HG02588 (cell line): ENCODE measurements around the gene SAPCD2.
"Not testable (repeated sequence)": the region's sequence is repeated elsewhere in the genome, so short reads cannot be mapped to it uniquely, and the experiment has no call there.

Experiments used
- ATAC-seq: cut with Tn5 transposase; IDR thresholded peaks from one replicate; pipeline ENCODE4 v1.9.1; 2021; ENCODE audit warnings: mild to moderate bottlenecking, moderate library complexity; ENCODE audit not compliant: unreplicated experiment

The SAPCD2 gene

GRCh38 chr9:137066096-137066861 lies 4.1 kb downstream of the SAPCD2 start:
- ATAC-seq: no peak

DNA sequence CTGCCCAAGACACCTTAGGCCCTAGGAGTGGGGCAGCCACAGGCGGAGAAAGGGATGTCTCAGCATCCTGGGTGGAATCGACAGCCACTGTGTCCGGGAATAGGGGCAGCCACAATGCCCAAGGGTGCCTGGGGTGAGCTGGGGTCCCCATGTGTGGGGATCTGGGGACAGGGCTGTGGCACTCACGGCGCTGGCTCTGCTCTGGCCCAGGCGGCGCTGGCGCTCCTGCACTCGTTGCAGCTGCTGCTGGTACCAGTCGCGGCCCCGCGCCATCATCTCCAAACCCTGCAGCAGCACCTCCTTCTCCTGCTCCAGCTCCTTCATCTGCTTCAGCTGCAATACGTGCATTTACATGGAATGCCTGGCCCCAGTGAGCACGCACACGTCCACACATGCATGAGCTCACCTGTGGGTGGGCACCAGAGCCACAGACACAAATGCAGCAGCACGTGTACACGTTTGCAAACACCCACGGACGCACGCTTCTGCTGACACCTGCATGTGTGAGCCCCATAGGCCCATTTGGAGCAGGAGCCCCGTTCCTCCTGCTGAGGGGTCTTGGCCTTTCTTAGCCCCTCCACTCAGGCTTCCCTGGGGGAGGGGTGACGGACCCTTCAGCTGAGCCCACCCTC lies 4.9 kb downstream of the SAPCD2 start:
- ATAC-seq: no peak

GRCh38 chr9:137064880-137065164 lies 5.5 kb downstream of the SAPCD2 start:
- no peak for ATAC-seq

GRCh38 chr9:137064027-137064879 lies 6.1 kb downstream of the SAPCD2 start:
- no peak for ATAC-seq

DNA sequence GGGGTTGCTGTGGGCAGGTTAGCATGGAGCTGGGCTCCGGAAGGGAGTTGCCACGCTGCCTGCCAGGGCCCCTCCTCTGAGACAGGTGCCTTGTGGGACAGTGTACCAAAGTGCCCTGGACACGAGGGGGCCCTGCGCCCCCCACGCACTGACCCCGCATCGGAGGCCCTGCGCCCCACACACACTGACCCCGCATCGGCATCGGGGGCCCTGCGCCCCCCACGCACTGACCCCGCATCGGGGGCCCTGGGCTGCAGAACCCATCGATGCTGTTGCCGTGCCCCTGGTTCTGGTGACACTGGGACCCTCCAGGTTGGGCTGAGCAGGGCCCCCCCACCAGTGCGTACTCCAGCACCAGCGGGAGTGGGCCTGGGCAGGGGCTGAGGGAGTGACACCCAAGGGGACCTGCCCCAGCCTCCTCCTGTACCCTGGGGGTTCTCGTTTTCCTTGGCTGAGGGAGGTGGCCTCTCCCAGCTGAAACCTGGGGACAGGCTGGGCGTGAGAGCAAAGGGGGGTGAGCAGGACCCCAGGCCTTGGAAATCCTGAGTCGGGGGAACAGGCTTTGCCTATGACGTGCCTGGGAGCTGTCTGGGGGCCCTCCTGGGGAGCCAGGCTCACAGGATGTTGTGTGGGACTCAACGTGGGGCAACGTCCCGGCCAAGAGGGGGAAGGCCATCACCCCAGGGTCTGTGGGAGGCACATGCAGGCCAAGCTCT lies 6.9 kb downstream of the SAPCD2 start:
- no peak for ATAC-seq

- not testable (repeated sequence) for ATAC-seq
These were observed 7.6 kb downstream of the SAPCD2 start for GRCh38 chr9:137062798-137063197.

DNA sequence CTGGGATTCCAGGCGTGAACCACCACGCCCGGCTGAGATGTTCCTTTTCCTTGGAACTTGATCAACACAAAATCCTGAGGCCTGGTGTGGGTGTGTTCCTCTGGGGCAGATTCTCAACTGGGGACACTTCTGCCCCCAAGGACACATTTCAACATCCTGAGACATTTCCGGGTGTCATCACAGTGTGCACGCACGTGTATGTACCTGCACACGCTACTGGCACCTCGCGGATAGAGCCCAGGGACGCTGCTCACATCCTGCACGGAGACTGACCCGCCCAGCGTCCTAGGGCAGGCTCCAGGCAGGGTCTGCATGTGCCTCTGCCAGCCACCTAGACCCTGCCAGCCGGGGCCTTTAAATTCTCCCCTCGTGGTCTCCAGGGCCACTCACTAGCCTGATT lies 8.0 kb downstream of the SAPCD2 start:
- ATAC-seq: no peak

- no peak for ATAC-seq
These were observed 11.7 kb downstream of the SAPCD2 start for GRCh38 chr9:137058521-137059234.

- no peak for ATAC-seq
These were observed 12.8 kb downstream of the SAPCD2 start for GRCh38 chr9:137057545-137057944.

DNA sequence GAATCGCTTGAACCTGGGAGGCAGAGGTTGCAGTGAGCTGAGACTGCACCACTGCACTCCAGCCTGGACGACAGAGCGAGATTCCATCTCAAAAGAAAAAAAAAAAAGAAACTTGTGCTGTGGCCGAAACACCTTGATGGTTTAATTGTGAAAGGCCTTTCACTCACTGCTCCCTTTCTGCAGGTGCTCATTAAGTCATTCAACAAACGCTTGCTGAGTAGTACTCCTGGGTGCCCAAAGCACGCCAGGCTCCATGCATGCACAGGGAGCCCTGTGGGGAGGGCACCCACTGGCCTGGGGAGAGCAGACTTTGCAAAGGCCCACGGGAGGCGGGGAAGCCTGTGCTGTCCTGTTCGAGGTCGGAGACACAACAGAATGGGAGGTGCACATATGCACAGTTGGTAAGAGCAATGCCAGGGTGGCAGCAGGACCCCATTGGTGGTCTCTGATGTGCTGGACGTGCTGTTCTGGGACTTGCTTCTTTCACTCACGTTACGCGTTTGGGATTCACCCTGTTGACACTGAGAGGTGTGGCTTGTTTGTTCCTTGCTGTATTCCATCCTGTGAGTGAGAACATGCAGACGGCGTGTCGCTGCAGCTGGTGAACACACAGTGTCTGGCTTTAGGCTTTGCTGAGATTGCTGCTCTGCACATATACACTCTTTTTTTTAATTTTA lies 13.5 kb downstream of the SAPCD2 start:
- no peak for ATAC-seq

GRCh38 chr9:137055385-137056364 lies 14.7 kb downstream of the SAPCD2 start:
- ATAC-seq: no peak

DNA sequence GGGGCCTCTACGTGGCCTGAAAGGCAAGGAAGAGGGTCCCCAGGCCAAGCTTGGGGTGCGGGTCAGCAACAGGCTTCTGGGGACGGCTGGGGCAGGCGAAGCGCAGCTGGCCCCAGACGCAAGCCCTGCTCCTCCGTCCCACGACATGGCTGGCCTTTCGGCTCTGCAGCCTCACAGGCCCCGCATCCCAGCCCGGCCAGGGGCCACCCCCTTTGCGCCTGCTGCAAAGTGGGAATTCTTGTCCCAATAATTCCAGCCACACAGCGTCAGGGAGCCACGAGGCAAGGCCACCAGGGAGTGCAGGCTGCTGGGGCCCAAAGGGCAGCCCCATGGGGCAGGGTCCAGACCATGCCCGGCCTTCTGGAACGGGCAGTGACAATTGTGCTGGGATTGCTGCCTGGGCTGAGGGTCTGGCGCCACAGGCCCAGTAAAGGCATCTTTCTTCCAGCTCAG lies 15.4 kb downstream of the SAPCD2 start:
- no peak for ATAC-seq

DNA sequence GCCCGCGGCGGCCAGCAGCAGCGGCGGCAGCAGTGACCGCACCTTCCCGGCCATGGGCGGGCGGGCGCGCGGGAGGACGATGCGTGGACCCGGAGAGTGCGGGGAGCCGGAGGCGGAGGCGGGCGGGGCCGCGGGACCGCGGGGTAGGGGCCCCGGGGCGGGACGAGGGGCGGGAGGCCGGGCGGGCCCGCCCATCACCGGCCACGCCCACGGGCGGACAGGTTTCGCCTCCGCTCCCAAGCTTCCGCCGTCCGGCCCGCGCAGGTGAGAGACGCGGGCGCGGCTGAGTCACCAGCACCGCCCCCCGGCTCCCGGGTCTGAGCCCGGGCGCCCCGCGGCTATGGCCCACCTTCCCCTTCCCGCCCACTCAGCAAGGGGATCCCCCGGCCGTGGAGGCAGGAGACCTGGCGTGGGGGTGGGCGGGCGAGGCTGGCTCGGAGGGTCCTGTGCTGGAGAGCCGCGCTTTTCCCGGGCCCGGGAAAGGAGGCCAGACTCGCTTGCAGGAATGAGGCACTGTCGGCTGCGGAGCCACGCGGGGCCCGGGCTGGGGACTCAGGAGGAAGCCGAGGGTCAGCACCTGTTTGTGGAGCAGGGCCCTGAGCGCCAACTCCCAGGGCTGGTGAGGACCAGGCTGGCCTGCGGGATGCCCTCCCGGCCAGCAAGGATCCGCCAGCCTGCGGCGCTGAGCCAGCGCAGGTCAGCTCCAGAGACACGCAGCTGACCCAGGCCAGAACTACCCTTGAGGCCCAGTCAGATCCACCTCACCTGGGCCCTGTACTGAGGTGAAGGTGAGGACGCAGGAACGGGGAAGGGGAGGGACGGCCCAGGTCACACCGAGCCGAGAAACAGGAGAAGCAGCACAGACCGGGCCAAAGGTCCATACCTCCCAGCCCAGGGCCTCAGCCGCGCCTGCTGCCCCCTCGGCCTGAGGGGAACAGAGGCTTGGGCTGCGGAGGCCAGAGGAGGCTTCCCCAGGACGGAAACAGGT lies 16.1 kb downstream of the SAPCD2 start, which contains the start of gene ENTPD2:
ENTPD2 (minus strand) TSS at position 118 of the 988 bp plus-strand sequence; CDS start at position 54, 64 bp downstream.
- no peak for ATAC-seq

DNA sequence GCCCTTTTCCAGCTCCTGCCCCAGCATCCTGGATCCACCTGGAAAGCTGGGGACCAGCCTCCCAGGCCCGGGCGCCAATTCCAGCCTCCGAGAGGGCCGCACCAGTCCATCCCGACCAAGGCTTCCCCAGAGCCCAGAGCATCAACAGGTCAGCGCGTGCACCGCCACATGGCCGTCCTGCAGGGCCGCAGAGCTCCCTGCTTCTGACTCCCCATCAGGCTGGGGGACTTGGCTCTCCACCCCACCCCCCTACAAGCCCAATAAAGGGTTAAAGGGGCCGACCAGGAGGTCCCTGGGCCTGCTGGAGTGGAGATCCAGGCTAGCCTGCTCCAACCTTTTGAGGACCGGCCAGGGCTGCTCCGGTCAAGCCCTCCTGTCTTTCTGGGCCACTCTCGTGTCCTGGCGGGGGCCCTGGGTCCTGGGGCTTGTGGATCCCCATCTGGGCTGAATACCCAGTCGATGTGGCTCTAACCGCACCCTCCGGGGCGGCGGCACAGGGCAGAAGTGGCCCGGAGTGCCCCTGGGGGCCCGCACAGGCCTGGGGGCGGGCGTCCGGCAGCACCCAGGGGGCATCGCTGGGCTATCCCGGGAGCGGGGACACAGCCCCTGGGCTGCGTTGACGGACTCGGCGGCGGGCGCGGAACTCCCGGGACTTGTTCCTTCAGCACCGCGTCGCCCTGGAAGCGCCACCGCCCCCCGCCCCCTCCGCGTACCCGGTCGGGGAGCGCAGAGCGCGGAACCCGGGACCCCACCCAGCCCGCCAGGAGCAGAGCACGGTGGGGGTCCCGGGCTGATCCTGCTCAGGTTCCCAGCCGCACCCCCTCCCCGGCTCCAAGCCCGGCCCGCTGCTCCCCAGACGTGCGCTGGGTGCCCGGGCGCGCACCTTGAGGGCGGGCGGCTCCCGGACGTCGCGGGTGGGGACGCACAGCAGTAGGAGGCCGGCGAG lies 17.1 kb downstream of the SAPCD2 start:
- ATAC-seq: no peak

GRCh38 chr9:137052293-137052692 lies 18.1 kb downstream of the SAPCD2 start:
- no peak for ATAC-seq

DNA sequence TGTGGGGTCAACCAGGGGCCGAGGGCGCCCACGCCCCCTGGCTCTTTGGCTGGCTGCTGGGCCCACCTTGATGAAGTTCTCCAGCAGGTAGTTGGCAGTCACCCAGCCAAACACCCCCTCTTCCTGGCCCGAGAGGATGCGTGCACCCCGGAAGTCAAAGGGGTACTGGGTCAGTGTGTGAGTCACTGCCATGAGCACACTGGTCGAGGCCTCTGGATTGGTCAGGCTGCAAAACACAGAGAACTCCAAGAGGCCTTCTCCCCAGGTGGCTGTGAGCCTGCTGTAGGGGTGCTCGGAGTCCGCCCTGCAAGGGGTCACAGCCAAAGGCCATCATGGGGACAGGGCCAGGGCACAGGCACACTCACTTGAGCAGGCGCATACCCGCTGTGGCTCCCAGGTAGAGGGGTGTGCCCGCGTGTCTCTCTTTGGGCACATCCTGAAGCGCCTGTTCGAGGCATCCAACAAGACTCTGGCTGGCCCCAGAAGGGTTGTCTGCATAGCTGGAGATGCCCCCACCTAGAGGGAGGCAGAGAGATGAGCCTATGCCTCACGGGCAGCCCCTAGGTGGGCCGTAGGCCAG lies 19.1 kb downstream of the SAPCD2 start:
- ATAC-seq: no peak
